ENCODE measurements around the gene FAM13A.

- TF ChIP-seq CTCF (IDR thresholded peaks at IDR 0.05) (no peak), POLR2AphosphoS5 (IDR thresholded peaks at IDR 0.05) (no peak)
Measured at GRCh38 chr4:88955580-88956380, 101.2 kb downstream of the FAM13A start.

Data from prostate gland (tissue), 2 donors.